ENCODE data around the gene SFMBT1.
A peak's percentile ranks its signal among the peaks of the same experiment; 100 is the strongest.

The SFMBT1 gene

DNA sequence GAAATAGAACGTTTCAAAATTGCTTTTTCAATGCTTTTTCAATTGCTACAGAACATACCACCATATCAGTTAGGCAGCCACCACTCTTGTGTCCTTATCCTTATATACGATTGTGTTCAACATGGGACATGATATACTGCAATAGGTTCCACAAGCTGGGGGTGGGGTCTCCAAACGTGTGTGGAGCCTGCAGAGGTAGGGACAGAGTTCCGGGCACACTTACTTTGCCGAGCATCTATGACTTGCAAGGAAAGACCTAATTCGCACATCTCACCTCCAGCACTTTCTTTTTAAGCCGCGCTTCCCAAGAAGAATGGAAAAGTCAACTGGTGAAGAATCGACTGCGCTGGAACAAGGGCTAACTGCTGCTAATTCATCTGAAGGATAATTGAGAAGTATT is 39.6 kb upstream of the SFMBT1 start (continued):
- TF ChIP-seq, protein P1, sequence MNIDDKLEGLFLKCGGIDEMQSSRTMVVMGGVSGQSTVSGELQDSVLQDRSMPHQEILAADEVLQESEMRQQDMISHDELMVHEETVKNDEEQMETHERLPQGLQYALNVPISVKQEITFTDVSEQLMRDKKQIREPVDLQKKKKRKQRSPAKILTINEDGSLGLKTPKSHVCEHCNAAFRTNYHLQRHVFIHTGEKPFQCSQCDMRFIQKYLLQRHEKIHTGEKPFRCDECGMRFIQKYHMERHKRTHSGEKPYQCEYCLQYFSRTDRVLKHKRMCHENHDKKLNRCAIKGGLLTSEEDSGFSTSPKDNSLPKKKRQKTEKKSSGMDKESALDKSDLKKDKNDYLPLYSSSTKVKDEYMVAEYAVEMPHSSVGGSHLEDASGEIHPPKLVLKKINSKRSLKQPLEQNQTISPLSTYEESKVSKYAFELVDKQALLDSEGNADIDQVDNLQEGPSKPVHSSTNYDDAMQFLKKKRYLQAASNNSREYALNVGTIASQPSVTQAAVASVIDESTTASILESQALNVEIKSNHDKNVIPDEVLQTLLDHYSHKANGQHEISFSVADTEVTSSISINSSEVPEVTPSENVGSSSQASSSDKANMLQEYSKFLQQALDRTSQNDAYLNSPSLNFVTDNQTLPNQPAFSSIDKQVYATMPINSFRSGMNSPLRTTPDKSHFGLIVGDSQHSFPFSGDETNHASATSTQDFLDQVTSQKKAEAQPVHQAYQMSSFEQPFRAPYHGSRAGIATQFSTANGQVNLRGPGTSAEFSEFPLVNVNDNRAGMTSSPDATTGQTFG (tag by site-specific recombination; IDR thresholded peaks at IDR 0.05; ENCODE audit: borderline replicate concordance): no peak
- TF ChIP-seq ZNF624 (tag by site-specific recombination; IDR thresholded peaks at IDR 0.05): no peak
- no peak for TF ChIP-seq KLF1 (tag by site-specific recombination; IDR thresholded peaks at IDR 0.05)
- no peak for TF ChIP-seq GLI4 (tag by site-specific recombination; IDR thresholded peaks at IDR 0.05)
- TF ChIP-seq ZNF37A (tag by site-specific recombination; IDR thresholded peaks at IDR 0.05): no peak
- no peak for TF ChIP-seq ZNF302 (tag by site-specific recombination; IDR thresholded peaks at IDR 0.05; ENCODE audit: low read depth)

GRCh38 chr3:53084310-53085001 is 38.6 kb upstream of the SFMBT1 start:
- TF ChIP-seq ZNF792 (tag by site-specific recombination; IDR thresholded peaks at IDR 0.05) (no peak), SP7 (tag by site-specific recombination; IDR thresholded peaks at IDR 0.05) (0 out of 2 replicates have a peak, but pooled peaks have one; percentile 15), GFI1B (tag by site-specific recombination; IDR thresholded peaks at IDR 0.05) (no peak)
- H3K9me3 ChIP-seq (ENCODE audit: control insufficient read depth, insufficient read depth, low read depth, low read length): no peaks in the 10 kb centered on the region
- POLR2A ChIA-PET: no interaction called here
- CTCF ChIA-PET: interaction anchor here (1.1 kb wide), 1 partner anchor 13 kb away, joined by 4 read pairs; no protein-coding TSS in a partner anchor
- no peak overlapping the region for H3K4me3 ChIP-seq (ENCODE audit: low read depth, low read length)
- H3K36me3 ChIP-seq (ENCODE audit: control insufficient read depth in 2 of 2, insufficient read depth in 1 of 2, low read length in 2 of 2): peaks cover 0 to 2% of the 10 kb centered on the region in 2 experiments; a peak in 1 of 3 replicates
- no peaks in the 10 kb centered on the region for H3K4me1 ChIP-seq (ENCODE audit: control insufficient read depth, insufficient read depth, low read length)
- H3K27ac ChIP-seq (ENCODE audit: extremely low read depth, low read depth, low read length): no peak overlapping the region

DNA sequence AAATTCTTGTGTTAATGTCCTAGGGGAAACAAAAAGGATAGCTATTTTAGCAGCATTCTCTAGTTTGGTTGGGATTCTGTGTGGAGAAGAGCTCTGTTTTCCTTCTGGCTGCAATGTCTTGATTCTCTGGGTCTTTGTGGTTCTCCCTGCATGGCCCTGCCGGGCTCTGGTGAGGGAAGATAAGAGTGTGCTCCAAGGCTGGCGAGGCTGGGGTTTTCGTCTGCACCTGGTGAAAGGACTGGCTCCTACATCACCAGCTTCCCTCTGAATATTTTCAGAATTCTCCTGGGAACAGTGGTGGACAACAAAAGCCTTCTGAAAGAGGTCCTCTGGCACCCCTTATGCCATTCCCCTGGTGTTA is 38.1 kb upstream of the SFMBT1 start:
- Histone ChIP-seq H3K36me3 (ENCODE audit: control insufficient read depth in 2 of 2, insufficient read depth in 1 of 2, low read length in 2 of 2) (no peaks in the 10 kb centered on the region), H3K9me3 (ENCODE audit: control insufficient read depth, insufficient read depth, low read depth, low read length) (no peaks in the 10 kb centered on the region), H3K4me1 (ENCODE audit: control insufficient read depth, insufficient read depth, low read length) (no peaks in the 10 kb centered on the region), H3K4me3 (ENCODE audit: low read depth, low read length) (no peak overlapping the region), H3K27ac (ENCODE audit: extremely low read depth, low read depth, low read length) (no peak overlapping the region)
- ChIA-PET POLR2A (no interaction called here), CTCF (interaction anchor here (1.1 kb wide), 1 partner anchor 12 kb away, joined by 4 read pairs; no protein-coding TSS in a partner anchor)
- TF ChIP-seq, protein P2, sequence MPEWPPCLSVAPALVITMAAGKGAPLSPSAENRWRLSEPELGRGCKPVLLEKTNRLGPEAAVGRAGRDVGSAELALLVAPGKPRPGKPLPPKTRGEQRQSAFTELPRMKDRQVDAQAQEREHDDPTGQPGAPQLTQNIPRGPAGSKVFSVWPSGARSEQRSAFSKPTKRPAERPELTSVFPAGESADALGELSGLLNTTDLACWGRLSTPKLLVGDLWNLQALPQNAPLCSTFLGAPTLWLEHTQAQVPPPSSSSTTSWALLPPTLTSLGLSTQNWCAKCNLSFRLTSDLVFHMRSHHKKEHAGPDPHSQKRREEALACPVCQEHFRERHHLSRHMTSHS (tag by site-specific recombination; IDR thresholded peaks at IDR 0.05): no peak
- TF ChIP-seq YY2 (tag by site-specific recombination; IDR thresholded peaks at IDR 0.05) (no peak), ZNF138 (tag by site-specific recombination; IDR thresholded peaks at IDR 0.05; ENCODE audit: borderline replicate concordance) (no peak), ZNF561 (tag by site-specific recombination; IDR thresholded peaks at IDR 0.05; ENCODE audit: borderline replicate concordance) (no peak)

DNA sequence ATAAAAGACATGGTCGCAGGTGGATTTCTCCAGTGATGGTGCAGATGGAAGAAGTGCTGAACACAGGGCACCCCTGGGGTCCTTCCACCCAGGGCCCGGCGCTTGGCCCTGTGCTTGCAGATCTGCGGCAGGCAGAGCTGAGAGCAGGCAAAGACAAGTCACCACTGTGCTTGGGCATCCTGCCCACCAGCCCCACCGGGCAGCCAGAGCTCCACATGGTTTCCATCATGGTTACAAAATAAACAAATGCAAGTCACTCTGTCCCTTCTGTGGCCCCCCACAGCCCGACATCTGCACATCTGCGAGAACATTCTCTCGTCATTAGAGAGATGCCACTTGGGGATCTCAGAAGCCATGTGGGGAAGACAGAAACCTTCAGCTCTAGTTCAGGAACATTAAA is 37.6 kb upstream of the SFMBT1 start:
- no peaks in the 10 kb centered on the region for H3K36me3 ChIP-seq (ENCODE audit: control insufficient read depth in 2 of 2, insufficient read depth in 1 of 2, low read length in 2 of 2)
- H3K9me3 ChIP-seq (ENCODE audit: control insufficient read depth, insufficient read depth, low read depth, low read length): no peaks in the 10 kb centered on the region
- no peak overlapping the region for H3K27ac ChIP-seq (ENCODE audit: extremely low read depth, low read depth, low read length)
- no peaks in the 10 kb centered on the region for H3K4me1 ChIP-seq (ENCODE audit: control insufficient read depth, insufficient read depth, low read length)
- peak; percentile 63 for TF ChIP-seq ZNF335 (tag by site-specific recombination; conservative IDR thresholded peaks at IDR 0.05)
- no peak for TF ChIP-seq ZNF777 (tag by site-specific recombination; IDR thresholded peaks at IDR 0.05; ENCODE audit: borderline replicate concordance)
- TF ChIP-seq ZNF121 (tag by site-specific recombination; IDR thresholded peaks at IDR 0.05): 0 out of 2 replicates have a peak, but pooled peaks have one; percentile 1
- TF ChIP-seq ZIC2 (tag by site-specific recombination; IDR thresholded peaks at IDR 0.05): peak; percentile 74
- ChIA-PET CTCF (interaction anchor here (1.1 kb wide), 1 partner anchor 12 kb away, joined by 4 read pairs; no protein-coding TSS in a partner anchor), POLR2A (no interaction called here)
- no peak overlapping the region for H3K4me3 ChIP-seq (ENCODE audit: low read depth, low read length)

Data from HEK293 (cell line).